Activated CD4-positive, alpha-beta T cell treated with anti-CD3 and anti-CD28 coated beads, Interleukin-2, amount 50 U/mL, for 1 hour (primary cell): ENCODE measurements around the gene AMY2B.
"Not testable (repeated sequence)": the region's sequence is repeated elsewhere in the genome, so short reads cannot be mapped to it uniquely, and the experiment has no call there.

Source experiments
- DNase-seq: peaks from one replicate; pipeline ENCODE4 v3.0.0-alpha.2; 2020

The AMY2B gene

DNA sequence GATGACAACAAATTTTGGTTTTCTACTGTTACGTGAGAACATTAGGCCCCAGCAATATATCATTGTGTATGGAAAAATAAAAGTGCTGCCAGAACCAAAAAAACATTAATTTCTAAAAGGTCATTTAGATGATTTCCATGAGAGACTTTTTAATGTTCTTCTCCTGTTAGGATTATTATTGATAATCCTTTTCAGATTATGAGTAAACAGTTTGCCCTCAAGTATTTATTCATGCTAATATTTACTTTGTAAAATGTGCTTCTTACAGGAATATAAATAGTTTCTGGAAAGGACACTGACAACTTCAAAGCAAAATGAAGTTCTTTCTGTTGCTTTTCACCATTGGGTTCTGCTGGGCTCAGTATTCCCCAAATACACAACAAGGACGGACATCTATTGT, at the start of gene AMY2B:
AMY2B (plus strand) TSS at position 301 of the 400 bp plus-strand sequence; CDS start at position 315, 14 bp downstream.
- not testable (repeated sequence) for DNase-seq

DNA sequence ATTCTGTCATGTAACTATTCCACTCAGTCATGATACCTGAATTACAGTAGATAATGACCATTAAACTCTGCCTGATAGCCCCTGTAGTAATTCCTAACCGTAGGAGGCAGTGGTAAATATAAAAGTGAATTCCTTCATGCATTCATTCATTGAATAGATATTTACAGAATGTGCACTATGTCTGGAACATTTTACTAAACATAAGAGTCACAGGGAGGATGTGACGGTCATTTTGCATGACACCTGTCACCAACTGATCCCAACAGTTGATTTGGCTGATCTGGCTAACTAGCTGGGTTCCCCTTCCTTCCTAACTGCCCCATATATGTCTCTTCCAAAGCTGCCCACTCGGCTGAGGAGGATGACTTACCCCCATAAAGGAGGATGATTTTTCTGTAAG, 48.0 kb upstream of the AMY2B start:
- no peak for DNase-seq

DNA sequence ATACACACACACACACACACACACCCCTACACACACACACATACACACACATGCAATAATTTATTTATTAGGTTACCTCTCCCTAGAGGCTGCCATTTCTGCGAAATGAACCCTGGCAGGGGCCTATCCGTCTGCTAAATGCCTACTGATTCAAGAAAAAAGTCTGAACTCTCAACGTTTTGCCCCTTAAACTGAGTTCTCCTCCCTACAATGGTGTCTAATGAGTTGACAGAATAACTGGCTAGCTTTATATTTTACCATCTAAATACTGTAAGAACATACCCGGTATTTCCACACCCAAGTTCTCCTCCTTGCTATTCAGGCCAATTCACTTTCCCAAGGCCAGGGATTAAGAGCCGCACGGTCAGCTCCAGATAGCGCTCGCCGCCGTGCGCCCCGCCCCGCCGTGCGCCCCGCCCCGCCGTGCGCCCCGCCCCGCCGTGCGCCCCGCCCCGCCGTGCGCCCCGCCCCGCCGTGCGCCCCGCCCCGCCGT, 46.2 kb upstream of the AMY2B start:
- no peak for DNase-seq

DNA sequence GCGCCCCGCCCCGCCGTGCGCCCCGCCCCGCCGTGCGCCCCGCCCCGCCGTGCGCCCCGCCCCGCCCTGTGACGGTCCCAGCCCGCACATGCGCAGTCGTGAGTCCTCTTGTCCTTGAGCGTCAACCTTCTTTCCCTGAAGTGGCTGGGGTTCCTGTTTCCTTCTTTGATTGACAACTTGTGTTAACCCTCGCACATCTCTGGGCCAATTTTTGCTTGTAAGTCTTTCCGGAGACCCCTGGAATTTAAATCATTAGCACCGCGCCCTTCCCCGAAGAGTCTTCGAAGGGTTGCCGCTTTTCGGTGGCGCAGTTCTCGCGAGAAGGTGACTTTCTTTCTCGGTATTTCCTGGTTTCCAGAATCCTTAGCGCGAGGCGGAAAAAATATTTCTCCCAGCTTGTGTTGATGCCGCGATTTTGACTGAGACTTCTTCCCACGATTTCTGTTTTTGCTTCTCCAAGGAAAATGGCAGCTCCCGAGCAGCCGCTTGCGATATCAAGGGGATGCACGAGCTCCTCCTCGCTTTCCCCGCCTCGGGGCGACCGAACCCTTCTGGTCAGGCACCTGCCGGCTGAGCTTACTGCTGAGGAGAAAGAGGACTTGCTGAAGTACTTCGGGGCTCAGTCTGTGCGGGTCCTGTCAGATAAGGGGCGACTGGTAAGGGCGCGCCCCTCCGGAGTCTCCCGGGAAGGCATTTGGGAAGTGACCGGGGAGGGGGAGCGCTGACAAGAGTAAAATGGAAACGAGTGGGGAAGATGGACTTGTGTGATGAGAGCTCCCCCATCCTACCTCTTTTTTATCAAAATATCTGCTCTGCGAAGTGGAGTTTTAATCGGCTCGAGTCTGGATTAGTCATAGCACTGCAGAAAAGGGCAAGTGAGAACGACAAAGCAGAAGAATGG, 45.5 kb upstream of the AMY2B start, which contains the start of gene RNPC3:
RNPC3 (plus strand) TSS at position 93 of the 901 bp plus-strand sequence; CDS start at position 465, 372 bp downstream.
- DNase-seq = peak; percentile 86

DNA sequence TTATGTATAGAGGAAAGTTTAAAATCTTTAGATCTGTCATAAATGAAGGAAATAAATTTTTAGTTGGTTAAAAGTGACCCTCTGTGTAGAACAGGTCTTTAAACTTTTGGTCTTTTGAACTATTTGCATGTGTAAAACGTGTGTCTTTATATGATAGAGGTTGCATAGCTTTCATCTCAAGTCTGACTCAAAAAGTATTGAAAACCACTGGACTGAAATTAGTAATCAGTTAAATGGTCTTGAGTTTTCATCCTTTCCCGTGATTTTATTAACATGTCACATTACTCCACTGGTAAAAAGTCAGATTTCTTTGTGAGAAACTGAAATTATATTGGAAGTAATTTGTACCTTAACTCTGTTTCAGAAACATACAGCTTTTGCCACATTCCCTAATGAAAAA, 44.1 kb upstream of the AMY2B start:
- no peak for DNase-seq

DNA sequence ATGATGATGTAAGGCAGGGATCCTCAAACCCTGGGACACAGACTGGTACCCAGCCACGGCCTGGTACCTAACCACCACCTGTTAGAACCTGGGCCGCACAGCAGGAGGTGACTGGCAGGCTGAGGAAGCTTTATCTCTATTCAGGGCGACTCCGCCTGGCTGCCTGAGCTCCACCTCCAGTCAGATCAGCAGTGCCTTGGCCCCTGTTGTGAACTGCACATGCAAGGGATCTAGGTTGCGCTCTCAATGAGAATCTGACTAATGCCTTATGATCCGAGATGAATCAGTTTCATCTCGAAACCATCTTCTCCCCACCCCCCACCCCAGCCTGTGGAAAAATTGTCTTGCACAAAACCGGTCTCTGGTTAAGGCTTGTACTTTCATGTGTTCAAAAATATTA, 41.6 kb upstream of the AMY2B start:
- peak; percentile 17 for DNase-seq

DNA sequence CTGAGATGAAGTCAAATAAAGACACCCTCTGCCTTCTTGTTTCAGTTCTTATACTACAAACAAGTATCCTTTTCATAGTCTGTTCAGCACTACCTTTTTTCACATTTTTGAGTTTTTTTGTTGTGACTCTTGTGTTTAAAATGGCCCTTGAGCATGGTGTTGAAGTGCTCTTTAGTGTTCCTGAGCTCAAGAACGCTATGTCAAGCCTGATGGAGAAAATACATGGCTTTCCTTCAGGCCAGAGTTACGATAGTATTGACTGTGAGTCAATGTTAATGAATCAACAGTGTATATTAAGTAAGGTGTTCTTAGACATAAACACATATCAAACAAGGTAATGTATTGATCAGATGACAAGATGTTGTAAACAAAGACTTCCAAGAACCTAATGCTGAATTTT, 33.2 kb upstream of the AMY2B start:
- DNase-seq = no peak

DNA sequence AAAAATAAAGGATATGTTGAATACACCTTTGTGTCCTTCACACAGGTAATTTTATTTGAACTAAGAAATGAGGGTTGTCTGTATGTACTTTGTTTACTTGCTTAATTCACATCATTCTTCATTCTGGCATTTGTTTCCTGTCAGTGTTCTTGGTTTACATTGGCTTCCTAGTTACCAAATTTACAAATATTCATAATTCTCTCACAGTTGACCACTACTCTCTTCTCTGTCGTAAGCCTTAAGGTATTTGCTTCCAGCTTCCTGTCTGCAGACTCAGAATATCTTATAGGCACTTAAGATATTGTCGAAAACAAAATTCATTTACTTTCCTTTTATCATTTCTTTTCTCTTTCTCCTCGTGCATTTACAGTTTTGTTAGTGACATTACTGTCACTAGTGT, 30.0 kb upstream of the AMY2B start:
- no peak for DNase-seq

DNA sequence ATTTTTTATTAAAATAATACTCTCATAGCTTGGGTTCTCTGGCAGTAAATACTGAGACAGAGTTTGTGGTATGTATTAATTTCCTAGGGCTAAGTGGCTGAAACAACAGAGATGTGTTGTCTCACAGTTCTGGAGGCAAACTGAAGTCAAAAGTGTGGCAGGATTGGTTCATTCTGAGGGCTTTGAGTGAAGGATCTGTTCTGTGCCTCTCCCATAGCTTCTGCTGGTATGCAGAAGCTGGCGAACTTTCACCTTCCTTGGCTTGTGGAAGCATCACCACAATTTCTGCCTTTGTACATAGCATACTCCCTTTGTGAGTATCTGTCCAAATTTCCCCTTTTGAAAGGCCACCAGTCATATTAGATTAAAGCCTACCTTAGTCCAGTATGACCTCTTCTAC, 24.9 kb upstream of the AMY2B start:
- DNase-seq = no peak

DNA sequence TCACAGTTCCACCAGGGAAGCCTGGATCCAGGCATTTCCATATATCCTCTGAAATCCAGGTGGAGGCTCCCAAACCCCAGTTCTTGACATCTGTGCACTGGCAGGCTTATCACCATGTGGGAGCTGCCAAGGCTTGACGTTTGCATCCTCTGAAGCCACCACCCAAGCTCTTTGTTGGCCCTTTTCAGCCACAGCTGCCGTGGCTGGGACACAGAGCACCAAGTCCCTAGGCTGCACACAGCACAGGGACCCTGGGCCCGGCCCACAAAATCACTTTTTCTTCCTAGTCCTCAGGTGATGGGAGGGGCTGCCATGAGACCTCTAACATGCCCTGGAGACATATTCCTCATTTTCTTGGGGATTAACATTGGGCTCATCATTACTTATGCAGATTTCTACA, 23.5 kb upstream of the AMY2B start:
- DNase-seq = no peak

DNA sequence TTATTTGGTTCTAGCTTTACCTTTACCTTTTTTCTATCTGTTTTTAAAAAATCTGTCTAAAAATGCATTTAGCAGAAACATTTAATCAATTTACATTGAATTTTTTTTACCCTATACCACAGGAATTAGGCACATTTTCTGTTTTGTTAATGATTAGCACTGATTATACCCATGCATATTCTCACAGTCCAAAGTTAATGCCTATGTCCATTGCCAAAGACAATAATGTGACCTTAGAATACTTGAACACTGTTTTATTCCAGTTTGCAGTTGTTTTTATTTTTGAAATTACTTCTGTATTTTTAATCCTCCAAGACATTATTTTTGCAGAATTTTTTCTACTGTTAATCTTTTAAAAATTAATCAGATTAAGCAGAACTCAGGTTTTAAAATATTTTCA, 11.0 kb upstream of the AMY2B start:
- no peak for DNase-seq

DNA sequence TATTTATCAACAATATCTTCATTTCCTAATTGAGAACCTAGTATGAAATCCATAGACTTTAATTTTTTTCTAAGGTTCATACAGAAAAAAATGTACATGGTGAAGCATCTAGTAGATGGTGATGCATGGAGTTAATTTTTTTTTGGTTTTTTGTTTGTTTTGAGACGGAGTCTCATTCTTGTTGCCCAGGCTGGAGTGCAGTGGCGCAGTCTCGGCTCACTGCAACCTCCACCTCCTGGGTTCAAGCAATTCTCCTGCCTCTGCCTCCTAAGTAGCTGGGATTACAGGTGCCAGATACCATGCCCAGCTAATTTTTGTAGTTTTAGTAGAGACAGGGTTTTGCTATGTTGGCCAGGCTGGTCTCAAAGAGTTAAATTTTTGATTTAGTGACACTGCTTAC, 10.3 kb upstream of the AMY2B start:
- not testable (repeated sequence) for DNase-seq

DNA sequence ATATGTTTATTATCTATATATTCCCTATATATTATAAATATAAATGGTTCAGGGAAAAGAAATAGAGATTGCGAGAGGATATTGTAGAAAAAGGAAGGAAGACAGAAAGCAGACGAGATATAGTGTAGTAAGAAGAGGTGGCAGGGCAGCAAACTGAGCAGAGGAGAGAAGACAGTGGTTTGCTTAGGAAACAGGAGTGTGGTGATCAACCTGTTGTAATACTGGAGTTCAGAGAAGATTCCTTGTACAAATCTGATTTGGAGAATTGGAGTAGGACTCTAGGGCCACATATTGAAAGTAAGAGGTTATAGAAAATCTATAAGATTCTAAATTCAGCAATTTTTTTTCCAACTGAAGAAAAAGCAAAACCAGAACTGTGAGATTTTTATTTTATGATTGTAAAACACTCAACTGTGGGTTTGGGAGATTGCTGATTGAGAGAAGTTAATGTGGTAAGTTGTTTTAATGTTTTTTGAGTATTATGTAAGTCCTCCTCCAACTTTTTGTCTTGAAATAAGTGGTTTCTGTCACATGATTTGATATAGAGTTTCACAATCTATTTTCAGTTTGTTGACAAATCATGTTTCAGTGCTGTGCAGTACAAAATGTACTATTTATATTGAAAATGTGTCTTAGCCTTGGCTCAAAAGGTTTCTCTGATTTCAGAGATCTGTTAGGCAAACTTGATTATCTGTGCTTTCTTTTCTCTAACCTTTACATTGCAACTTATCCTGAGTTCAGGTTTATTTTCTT, 9.6 kb upstream of the AMY2B start:
- no peak for DNase-seq

DNA sequence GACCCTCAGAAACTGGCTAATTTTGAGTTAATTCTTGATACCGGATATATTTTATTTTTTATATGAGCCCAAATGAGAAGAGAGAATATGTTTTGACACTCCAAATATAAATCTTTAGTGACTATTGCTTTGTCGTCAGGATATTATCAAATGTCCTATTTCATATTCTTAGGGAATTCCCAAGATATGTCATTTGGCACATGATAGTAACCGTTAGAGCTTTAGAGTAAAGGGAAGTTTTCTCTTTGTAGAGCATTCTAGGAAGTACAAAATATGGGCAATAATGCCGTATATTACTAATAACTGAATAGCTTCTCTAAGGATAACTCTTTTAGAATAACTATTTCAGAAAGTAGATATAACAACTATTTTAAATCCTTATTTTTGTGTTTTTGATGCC, 8.3 kb upstream of the AMY2B start:
- DNase-seq = no peak

DNA sequence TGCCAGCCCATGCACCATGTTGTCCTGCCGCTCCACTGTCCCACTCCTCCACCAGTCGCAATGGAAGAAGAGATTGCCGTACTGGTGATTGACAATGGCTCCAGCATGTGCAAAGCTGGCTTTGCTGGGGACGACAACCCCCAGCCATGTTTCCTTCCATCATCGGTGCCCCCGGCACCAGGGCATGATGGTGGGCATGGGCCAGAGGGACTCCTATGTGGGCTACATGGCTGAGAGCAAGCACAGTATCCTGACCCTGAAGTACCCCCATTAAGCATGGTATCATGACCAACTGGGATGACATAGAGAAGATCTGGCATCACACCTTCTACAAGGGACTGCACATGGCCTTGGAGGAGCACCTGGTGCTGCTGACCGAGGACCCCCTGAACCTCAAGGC, 1.9 kb upstream of the AMY2B start:
- DNase-seq = no peak

DNA sequence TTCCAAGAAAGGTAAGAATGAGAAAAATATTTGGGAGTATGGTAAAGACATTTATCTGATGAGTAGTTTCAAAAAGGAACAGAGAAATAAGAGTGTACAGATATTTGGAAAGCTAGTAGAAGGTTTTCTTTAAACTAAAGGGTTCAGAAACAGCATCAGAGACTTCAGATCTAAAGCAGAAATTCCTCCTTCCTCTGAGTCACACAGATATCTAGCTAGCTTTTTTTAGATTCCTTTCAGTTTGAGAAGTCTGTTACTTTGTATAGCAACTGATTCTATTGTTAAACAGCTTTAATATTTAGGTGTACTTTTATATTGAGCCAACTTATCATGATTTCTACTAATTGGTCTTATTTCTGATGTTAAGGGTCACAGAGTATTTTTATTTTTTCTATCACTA, 4.7 kb downstream of the AMY2B start:
- no peak for DNase-seq

DNA sequence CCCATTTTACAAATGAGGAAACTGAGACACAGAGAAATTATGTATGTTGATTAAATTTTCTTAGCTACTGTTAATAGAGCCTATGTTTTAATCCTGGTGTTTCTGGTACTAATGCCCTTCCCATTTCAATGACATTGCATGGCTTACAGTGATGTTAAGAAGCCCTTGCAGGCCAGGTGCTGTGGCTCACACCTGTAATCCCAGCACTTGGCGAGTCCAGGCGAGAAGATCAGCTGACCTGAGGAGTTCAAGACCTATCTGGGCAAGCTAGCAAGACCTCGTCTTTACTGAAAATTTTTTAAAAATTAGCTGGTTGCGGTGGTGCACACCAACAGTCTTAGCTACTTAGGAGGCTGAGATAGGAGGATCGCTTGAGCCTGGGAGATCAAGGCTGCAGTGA, 5.4 kb downstream of the AMY2B start:
- not testable (repeated sequence) for DNase-seq

DNA sequence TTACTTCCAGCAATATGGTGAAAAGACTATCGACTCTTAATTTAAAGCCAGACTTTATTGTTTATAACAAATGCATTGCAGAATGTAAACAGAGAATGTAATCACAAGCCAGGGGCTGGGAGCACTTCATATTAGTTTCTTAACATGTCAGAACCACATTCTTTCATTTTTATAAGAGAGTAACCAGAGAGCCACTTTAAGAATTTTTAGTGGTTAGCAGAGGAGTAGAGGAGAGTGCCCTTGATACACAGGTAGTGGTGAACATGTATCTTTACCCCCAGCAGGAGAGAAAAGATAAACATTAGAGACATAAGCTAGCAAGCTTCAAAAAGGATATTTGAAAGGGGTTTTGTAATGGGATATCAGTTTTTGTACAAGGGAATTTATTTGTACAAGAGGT, 11.1 kb downstream of the AMY2B start:
- no peak for DNase-seq

DNA sequence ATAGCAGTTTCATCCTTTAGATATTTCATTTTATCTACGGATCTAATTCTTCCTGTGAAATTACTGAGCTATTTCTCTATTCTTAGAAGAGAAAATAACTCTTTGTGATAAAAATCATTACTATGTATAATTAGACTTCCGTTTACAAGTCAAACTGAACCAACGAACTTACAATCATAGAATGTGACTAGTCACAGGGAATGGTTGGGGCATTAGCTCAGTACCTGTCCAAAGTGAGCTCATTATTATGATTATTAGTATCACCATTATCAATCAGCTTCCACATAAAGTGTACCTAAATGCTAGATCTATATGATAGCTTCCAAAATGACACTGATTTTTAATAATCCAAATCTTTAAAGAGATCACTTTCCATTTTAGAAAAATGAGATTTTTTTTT, 12.5 kb downstream of the AMY2B start:
- DNase-seq = no peak

DNA sequence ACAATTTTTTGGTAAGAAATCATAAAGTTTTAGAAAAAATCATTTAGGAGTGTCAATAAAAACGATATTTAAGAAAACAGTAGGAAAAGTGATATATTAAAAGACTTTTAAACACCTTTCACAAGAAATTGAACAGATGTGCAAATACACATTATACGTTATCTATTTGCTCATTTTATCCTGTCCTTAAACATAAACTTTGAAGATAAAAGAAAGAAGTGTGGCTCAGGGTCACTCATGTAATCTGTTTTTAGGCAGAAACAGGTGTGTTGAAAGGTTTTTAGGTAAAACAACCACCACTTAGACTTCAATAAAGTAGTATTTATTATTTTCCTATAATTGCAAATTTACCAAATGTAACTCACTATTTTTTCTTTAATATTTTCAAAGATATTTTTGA, 13.1 kb downstream of the AMY2B start:
- no peak for DNase-seq

DNA sequence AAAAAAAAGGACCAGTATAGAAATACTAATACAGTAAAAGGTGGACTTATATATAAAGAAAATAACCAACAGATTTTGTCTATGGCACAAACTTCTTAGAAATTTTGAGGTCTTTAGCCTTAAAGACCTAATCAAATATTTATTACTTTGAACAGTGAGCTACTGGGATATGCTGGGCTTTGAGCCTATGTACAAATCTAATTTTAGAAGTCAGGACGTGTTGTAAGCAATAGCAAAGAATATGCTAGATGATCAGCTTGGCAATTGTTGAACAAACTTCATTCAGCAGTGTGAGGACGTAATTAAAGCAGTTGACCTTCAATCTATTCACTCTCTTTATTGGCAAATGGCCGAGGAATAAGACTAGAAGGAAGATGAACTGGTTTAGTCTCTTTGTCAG, 31.4 kb downstream of the AMY2B start:
- not testable (repeated sequence) for DNase-seq

DNA sequence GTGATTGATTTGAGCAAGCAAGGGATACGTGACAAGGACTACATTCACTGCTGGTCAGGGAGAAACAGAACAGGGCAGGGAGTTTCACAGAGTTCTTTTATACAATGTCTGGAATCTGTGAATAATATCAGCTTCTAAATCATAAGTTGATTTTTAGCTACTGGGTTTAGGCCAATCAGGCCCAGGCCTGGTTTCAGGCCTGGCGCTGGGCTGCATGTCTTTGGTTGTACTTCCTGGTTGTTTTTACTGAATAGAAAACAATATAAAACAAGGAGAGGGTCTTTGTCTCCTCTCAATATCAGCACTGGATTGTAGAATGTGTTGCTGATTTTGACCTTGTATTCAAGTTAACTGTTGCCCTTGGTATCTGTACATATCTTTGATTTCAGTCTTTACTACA, 45.0 kb downstream of the AMY2B start:
- DNase-seq = no peak

DNA sequence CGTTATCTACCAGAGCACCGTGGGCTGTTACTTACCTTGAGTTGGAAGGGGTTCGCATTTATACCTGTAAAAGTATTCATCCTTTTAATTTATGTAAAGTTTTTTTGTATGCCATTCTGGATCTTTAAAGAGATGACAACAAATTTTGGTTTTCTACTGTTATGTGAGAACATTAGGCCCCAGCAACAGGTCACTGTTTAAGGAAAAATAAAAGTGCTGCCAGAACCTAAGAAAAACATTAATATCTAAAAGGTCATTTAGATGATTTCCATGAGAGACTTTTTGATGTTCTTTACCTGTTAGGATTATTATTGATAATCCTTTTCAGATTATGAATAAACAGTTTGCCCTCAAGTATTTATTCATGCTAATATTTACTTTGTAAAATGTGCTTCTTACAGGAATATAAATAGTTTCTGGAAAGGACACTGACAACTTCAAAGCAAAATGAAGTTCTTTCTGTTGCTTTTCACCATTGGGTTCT, 45.6 kb downstream of the AMY2B start, which contains the start of gene AMY2A:
AMY2A (plus strand) TSS at position 434 of the 484 bp plus-strand sequence; CDS start at position 448, 14 bp downstream.
- DNase-seq = not testable (repeated sequence)

DNA sequence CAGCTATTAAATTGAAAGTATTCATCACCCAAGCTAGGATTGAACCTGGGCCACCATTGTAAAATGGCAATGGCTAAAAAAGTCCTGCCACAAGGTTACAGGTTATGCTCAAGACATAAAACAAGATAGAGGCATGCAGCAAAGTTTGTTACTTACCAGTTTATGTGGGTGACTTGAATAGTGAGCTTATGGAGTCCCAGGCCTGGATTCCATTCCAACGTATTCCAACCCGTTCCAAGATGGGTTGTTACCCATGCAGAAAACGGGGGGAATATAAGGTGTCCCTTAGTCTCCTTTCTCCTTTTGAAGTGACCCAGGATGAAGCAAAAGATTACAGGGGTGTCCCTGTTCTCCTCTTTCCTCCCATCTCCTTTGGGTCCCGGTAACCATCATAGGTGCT, 56.0 kb downstream of the AMY2B start:
- DNase-seq = not testable (repeated sequence)
